ACC112 (cell line): ENCODE measurements around the gene CHD9.
"Not testable (repeated sequence)": the region's sequence is repeated elsewhere in the genome, so short reads cannot be mapped to it uniquely, and the experiment has no call there.

Source experiments
- H2AFZ ChIP-seq: fragments of 200-600 bp; sonication (generic); one replicate; pipeline ENCODE4 v1.6.0; 2017; ENCODE audit warnings: antibody characterized with exemption, low read length; ENCODE audit not compliant: unreplicated experiment
- H3K27ac ChIP-seq: fragments of 200-600 bp; sonication (generic); 2 replicates; pipeline ENCODE4 v1.5.1; 2014; ENCODE audit warnings: low read depth, mild to moderate bottlenecking, antibody characterized with exemption, low read length, moderate library complexity
- H3K27me3 ChIP-seq: fragments of 200-600 bp; sonication (generic); 2 replicates; pipeline ENCODE4 v1.6.1; 2014; ENCODE audit warnings: mild to moderate bottlenecking, antibody characterized with exemption, low read length, moderate library complexity, mixed read lengths; ENCODE audit not compliant: insufficient read depth
- H3K36me3 ChIP-seq: fragments of 200-600 bp; sonication (generic); 2 replicates; pipeline ENCODE4 v1.6.1; 2016; ENCODE audit warnings: mild to moderate bottlenecking, antibody characterized with exemption, low read length, moderate library complexity, mixed read lengths; ENCODE audit not compliant: insufficient read depth
- H3K4me1 ChIP-seq: fragments of 200-600 bp; sonication (generic); one replicate; pipeline ENCODE4 v1.6.1; 2016; ENCODE audit warnings: low read length, mixed read lengths; ENCODE audit not compliant: insufficient read depth, unreplicated experiment, control insufficient read depth
- H3K4me3 ChIP-seq: fragments of 200-600 bp; sonication (generic); 2 replicates; pipeline ENCODE4 v1.5.1; 2014; ENCODE audit warnings: mild to moderate bottlenecking, low read depth, low read length
- H3K79me2 ChIP-seq: fragments of 200-600 bp; sonication (generic); one replicate; pipeline ENCODE4 v1.6.0; 2016; ENCODE audit warnings: low read length; ENCODE audit not compliant: control insufficient read depth, unreplicated experiment, insufficient read depth

The CHD9 gene

GRCh38 chr16:53282975-53283946 lies 228.5 kb downstream of the CHD9 start:
- H2AFZ ChIP-seq, result no peak overlapping the region
- no peaks in the 10 kb centered on the region for H3K79me2 ChIP-seq
- H3K27me3 ChIP-seq, result no peaks in the 10 kb centered on the region
- no peaks in the 10 kb centered on the region for H3K4me1 ChIP-seq
- no peak overlapping the region for H3K4me3 ChIP-seq
- H3K36me3 ChIP-seq, result peaks cover 24% of the 10 kb centered on the region
- no peak overlapping the region for H3K27ac ChIP-seq

- Histone ChIP-seq H2AFZ (no peak overlapping the region), H3K79me2 (no peaks in the 10 kb centered on the region), H3K27ac (no peak overlapping the region), H3K36me3 (peaks cover 30% of the 10 kb centered on the region), H3K4me1 (no peaks in the 10 kb centered on the region), H3K4me3 (no peak overlapping the region), H3K27me3 (no peaks in the 10 kb centered on the region)
These were observed 230.4 kb downstream of the CHD9 start for GRCh38 chr16:53285236-53285635.

GRCh38 chr16:53290520-53290919 lies 235.7 kb downstream of the CHD9 start:
- Histone ChIP-seq H3K4me1 (peaks cover 3% of the 10 kb centered on the region), H3K4me3 (no peak overlapping the region), H3K27me3 (no peaks in the 10 kb centered on the region), H3K79me2 (no peaks in the 10 kb centered on the region), H2AFZ (no peak overlapping the region), H3K36me3 (peaks cover 44% of the 10 kb centered on the region), H3K27ac (no peak overlapping the region)

GRCh38 chr16:53291757-53292392 lies 237.1 kb downstream of the CHD9 start:
- H3K27me3 ChIP-seq, result no peaks in the 10 kb centered on the region
- H3K27ac ChIP-seq, result peak overlapping the region; percentile 41
- peaks cover 3% of the 10 kb centered on the region for H3K4me1 ChIP-seq
- no peak overlapping the region for H3K4me3 ChIP-seq
- H3K79me2 ChIP-seq, result no peaks in the 10 kb centered on the region
- H3K36me3 ChIP-seq, result peaks cover 35% of the 10 kb centered on the region
- no peak overlapping the region for H2AFZ ChIP-seq

GRCh38 chr16:53297477-53297876 lies 242.7 kb downstream of the CHD9 start:
- Histone ChIP-seq H3K36me3 (peaks cover 39% of the 10 kb centered on the region), H3K79me2 (no peaks in the 10 kb centered on the region), H2AFZ (no peak overlapping the region), H3K27me3 (no peaks in the 10 kb centered on the region), H3K4me3 (no peak overlapping the region), H3K27ac (no peak overlapping the region), H3K4me1 (no peaks in the 10 kb centered on the region)

- H3K79me2 ChIP-seq, result no peaks in the 10 kb centered on the region
- H3K27me3 ChIP-seq, result no peaks in the 10 kb centered on the region
- H3K36me3 ChIP-seq, result peaks cover 30% of the 10 kb centered on the region
- no peak overlapping the region for H3K4me3 ChIP-seq
- H3K27ac ChIP-seq, result no peak overlapping the region
- no peak overlapping the region for H2AFZ ChIP-seq
- H3K4me1 ChIP-seq, result no peaks in the 10 kb centered on the region
These were observed 249.5 kb downstream of the CHD9 start for GRCh38 chr16:53304334-53304733.

- Histone ChIP-seq H3K79me2 (no peaks in the 10 kb centered on the region), H3K36me3 (peaks cover 23% of the 10 kb centered on the region), H3K27me3 (no peaks in the 10 kb centered on the region), H2AFZ (no peak overlapping the region), H3K27ac (no peak overlapping the region), H3K4me1 (no peaks in the 10 kb centered on the region), H3K4me3 (no peak overlapping the region)
These were observed 251.0 kb downstream of the CHD9 start for GRCh38 chr16:53305743-53306142.

GRCh38 chr16:53309457-53309856 lies 254.7 kb downstream of the CHD9 start:
- H3K4me3 ChIP-seq, result no peak overlapping the region
- no peaks in the 10 kb centered on the region for H3K27me3 ChIP-seq
- no peaks in the 10 kb centered on the region for H3K4me1 ChIP-seq
- H2AFZ ChIP-seq, result no peak overlapping the region
- H3K79me2 ChIP-seq, result no peaks in the 10 kb centered on the region
- H3K27ac ChIP-seq, result no peak overlapping the region
- peaks cover 22% of the 10 kb centered on the region for H3K36me3 ChIP-seq

- Histone ChIP-seq H3K27me3 (no peaks in the 10 kb centered on the region), H3K79me2 (no peaks in the 10 kb centered on the region), H2AFZ (no peak overlapping the region), H3K4me3 (no peak overlapping the region), H3K36me3 (peaks cover 52% of the 10 kb centered on the region), H3K4me1 (no peaks in the 10 kb centered on the region), H3K27ac (no peak overlapping the region)
These were observed 266.2 kb downstream of the CHD9 start for GRCh38 chr16:53320992-53321391.

- no peaks in the 10 kb centered on the region for H3K79me2 ChIP-seq
- H3K4me3 ChIP-seq, result no peak overlapping the region
- no peak overlapping the region for H2AFZ ChIP-seq
- H3K4me1 ChIP-seq, result no peaks in the 10 kb centered on the region
- H3K27ac ChIP-seq, result no peak overlapping the region
- H3K36me3 ChIP-seq, result peaks cover 42% of the 10 kb centered on the region
- H3K27me3 ChIP-seq, result no peaks in the 10 kb centered on the region
These were observed 269.1 kb downstream of the CHD9 start for GRCh38 chr16:53323924-53324323.

- H3K79me2 ChIP-seq, H3K4me3 ChIP-seq, H3K27me3 ChIP-seq, H2AFZ ChIP-seq, H3K27ac ChIP-seq, H3K36me3 ChIP-seq: not testable (repeated sequence)
- peaks cover 17% of the 10 kb centered on the region for H3K4me1 ChIP-seq
These were observed 276.2 kb downstream of the CHD9 start for GRCh38 chr16:53330991-53331390.
